Measurements from ENCODE around the gene C1QL2.

DNA sequence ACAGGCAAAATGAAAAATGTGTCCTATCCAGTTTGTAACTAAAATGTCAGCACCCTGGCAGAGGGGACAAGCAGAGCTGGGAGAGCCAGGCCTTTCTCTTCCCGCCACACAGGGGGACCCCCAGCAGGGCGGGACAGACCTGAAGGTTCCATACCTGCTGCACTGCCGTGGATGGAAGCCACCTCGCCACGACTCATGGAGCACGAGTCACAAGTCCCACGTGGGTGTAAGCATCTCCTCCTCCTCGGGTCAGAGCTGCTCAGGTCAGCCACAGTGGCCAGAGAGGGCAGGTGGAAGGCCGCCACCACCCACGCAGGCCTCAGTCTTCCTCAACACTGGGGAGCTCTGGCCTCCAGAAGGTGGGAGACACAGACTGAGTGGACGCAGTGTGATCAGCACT, 21.0 kb downstream of the C1QL2 start:
- TF ChIP-seq, protein P1, sequence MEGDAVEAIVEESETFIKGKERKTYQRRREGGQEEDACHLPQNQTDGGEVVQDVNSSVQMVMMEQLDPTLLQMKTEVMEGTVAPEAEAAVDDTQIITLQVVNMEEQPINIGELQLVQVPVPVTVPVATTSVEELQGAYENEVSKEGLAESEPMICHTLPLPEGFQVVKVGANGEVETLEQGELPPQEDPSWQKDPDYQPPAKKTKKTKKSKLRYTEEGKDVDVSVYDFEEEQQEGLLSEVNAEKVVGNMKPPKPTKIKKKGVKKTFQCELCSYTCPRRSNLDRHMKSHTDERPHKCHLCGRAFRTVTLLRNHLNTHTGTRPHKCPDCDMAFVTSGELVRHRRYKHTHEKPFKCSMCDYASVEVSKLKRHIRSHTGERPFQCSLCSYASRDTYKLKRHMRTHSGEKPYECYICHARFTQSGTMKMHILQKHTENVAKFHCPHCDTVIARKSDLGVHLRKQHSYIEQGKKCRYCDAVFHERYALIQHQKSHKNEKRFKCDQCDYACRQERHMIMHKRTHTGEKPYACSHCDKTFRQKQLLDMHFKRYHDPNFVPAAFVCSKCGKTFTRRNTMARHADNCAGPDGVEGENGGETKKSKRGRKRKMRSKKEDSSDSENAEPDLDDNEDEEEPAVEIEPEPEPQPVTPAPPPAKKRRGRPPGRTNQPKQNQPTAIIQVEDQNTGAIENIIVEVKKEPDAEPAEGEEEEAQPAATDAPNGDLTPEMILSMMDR (IDR thresholded peaks at IDR 0.05 in 2 of 3, conservative IDR thresholded peaks at IDR 0.05 in 1 of 3; ENCODE audit: borderline replicate concordance in 1 of 3, insufficient read depth in 1 of 3, low read depth in 2 of 3, low read length in 2 of 3) = no peak
- TF ChIP-seq EGR1 (IDR thresholded peaks at IDR 0.05; ENCODE audit: low read depth) = peak; percentile 64; the same call in 1 of the 2 replicates
- TF ChIP-seq POLR2A (IDR thresholded peaks at IDR 0.05; ENCODE audit: borderline replicate concordance, extremely low read depth, insufficient read depth, insufficient read length) = no peak
- TF ChIP-seq CEBPB (IDR thresholded peaks at IDR 0.05; ENCODE audit: low read depth) = no peak
- no peak for TF ChIP-seq SRF (IDR thresholded peaks at IDR 0.05; ENCODE audit: low read depth)
